A549 (cell line): Measurements from ENCODE around the gene TSHZ2. TPM values are rescaled to one million over a fixed set of nuclear protein-coding genes. Genes with fewer than 3 reads are reported as not detected.
A peak's percentile ranks its signal among the peaks of the same experiment; 100 is the strongest.

Source experiments
- ATAC-seq, 2 experiments: fragments of 200-7000 bp in 1 of 2; fragments of >200 bp in 1 of 2; cut with Nextera tagmentation in 1 of 2; cut with Tn5 transposase in 1 of 2; 3 replicates each; pipeline versions ENCODE4 v1.8.0 to v1.9.1; 2018 to 2020; ENCODE audit warnings: mild to moderate bottlenecking in 1 of 2, moderate library complexity in 1 of 2
- CTCF ChIA-PET: fragments of 300-600 bp; sonication (Branson Sonifier 250); formaldehyde crosslinking; extraction: SDS; loops from one replicate; lab custom pipeline; 2021; ENCODE audit warnings: antibody characterized with exemption, inconsistent platforms; lab: Yijun Ruan, JAX
- POLR2A ChIA-PET: fragments of 350-600 bp; formaldehyde crosslinking; extraction: SDS; loops from one replicate; lab custom pipeline; 2021; ENCODE audit warnings: antibody characterized with exemption, inconsistent platforms; lab: Yijun Ruan, JAX
- DNase-seq, 2 experiments: peaks; one replicate each; pipeline versions ENCODE4 v3.0.0 to v3.0.0-alpha.2; 2011 to 2016; ENCODE audit warnings: low read depth in 1 of 2, low spot score in 1 of 2
- FAIRE-seq: peaks from 2 replicates; lab custom pipeline; 2011; peaks lifted over from hg19 to GRCh38; lab: Jason Lieb, UNC
- H3K27ac ChIP-seq, 2 experiments: fragments of >200 bp; sonication (Bioruptor Twin); formaldehyde crosslinking; 3 replicates each; pipeline ENCODE4 v1.5.1; 2016 to 2017
- H3K4me1 ChIP-seq: fragments of >200 bp; sonication (Bioruptor Twin); formaldehyde crosslinking; 3 replicates; pipeline ENCODE4 v1.6.1; 2016
- H3K4me2 ChIP-seq: fragments of >200 bp; sonication (Bioruptor Twin); formaldehyde crosslinking; 3 replicates; pipeline ENCODE4 v1.6.1; 2016
- H3K4me3 ChIP-seq: fragments of >200 bp; sonication (Bioruptor Twin); formaldehyde crosslinking; 3 replicates; pipeline ENCODE4 v1.5.1; 2016
- H3K9me3 ChIP-seq: fragments of >200 bp; sonication (Bioruptor Twin); formaldehyde crosslinking; 3 replicates; pipeline ENCODE4 v1.6.1; 2016
- CEBPB ChIP-seq, 2 experiments: fragments of >200 bp in 1 of 2; sonication (Bioruptor Twin) in 1 of 2; formaldehyde crosslinking in 1 of 2; IDR thresholded peaks; 2 replicates each; pipeline ENCODE4 v1.6.1; 2012 to 2016
- FOSB ChIP-seq: fragments of 250-450 bp; sonication (Bioruptor Pico); IDR thresholded peaks from 2 replicates; pipeline ENCODE4 v1.5.0; 2020; ENCODE audit warnings: mild to moderate bottlenecking, moderate library complexity
- HDAC2 ChIP-seq: fragments of 200-600 bp; sonication (generic); IDR thresholded peaks from 2 replicates; pipeline ENCODE4 v1.6.1; 2016
- HOXB13 ChIP-seq: fragments of 250-450 bp; sonication (Bioruptor Pico); IDR thresholded peaks from 2 replicates; pipeline ENCODE4 v1.5.0; 2020; ENCODE audit warnings: low read depth, mild to moderate bottlenecking, moderate library complexity
- JUN ChIP-seq, 2 experiments: fragments of >200 bp; sonication (Bioruptor Twin); formaldehyde crosslinking; IDR thresholded peaks; 2 replicates in 1 of 2; 3 replicates in 1 of 2; pipeline ENCODE4 v1.6.1; 2016 to 2017
- MYC ChIP-seq: IDR thresholded peaks from 2 replicates; pipeline ENCODE4 v1.6.1; 2012; ENCODE audit warnings: mild to moderate bottlenecking, inconsistent platforms, low read length, improper control_type of control experiment, borderline replicate concordance
- POLR2A ChIP-seq: IDR thresholded peaks from 2 replicates; pipeline ENCODE4 v1.6.1; 2012; ENCODE audit warnings: mild to moderate bottlenecking, low read length
- POLR2AphosphoS2 ChIP-seq: conservative IDR thresholded peaks from 2 replicates; pipeline ENCODE4 v1.6.1; 2012; ENCODE audit warnings: low read length, improper control_type of control experiment, inconsistent platforms
- RAD21 ChIP-seq, 2 experiments: fragments of >200 bp in 1 of 2; sonication (Bioruptor Twin) in 1 of 2; formaldehyde crosslinking in 1 of 2; IDR thresholded peaks in 1 of 2; conservative IDR thresholded peaks in 1 of 2; 2 replicates in 1 of 2; 3 replicates in 1 of 2; pipeline ENCODE4 v1.6.1; 2012 to 2018; ENCODE audit warnings: inconsistent platforms in 1 of 2
- ZFP36 ChIP-seq: fragments of 450-650 bp; IDR thresholded peaks from 2 replicates; pipeline ENCODE4 v1.6.1; 2014; ENCODE audit warnings: borderline replicate concordance; ENCODE audit not compliant: partially characterized antibody
- ZSCAN20 ChIP-seq: fragments of 250-450 bp; sonication (Bioruptor Pico); IDR thresholded peaks from 2 replicates; pipeline ENCODE4 v1.8.0; 2022; ENCODE audit warnings: mild to moderate bottlenecking, moderate library complexity
- WGBS: methylation state at CpG from one replicate; pipeline ENCODE4 v1.1.6; 2017; ENCODE audit errors: missing lambda C conversion rate; 5-methylcytosine and 5-hydroxymethylcytosine counted together
- polyA minus RNA-seq: library from RNA; depleted of rRNA, polyadenylated mRNA; stranded (reverse); fragments of >200 nt; gene quantifications from 2 replicates; pipeline ENCODE4 v1.2.3, GENCODE V29; 2011; rRNA and poly(A)+ RNA removed
- polyA plus RNA-seq, 4 experiments: library from polyadenylated mRNA; depleted of rRNA in 3 of 4; stranded (reverse); fragments of >200 nt; fragmentation: RNase III in 1 of 4; extraction: RNeasy Plus Mini Kit Qiagen cat#74134 plus additional on column Dnase treatment in 1 of 4; gene quantifications; 2 replicates in 3 of 4; 3 replicates in 1 of 4; pipeline ENCODE4 v1.2.3, GENCODE V29; 2011 to 2017
- TF ChIP-seq, protein P1 (sequence below): fragments of >200 bp; sonication (Bioruptor Twin); formaldehyde crosslinking; IDR thresholded peaks from 3 replicates; pipeline ENCODE4 v1.5.1; 2016
- TF ChIP-seq, protein P2 (sequence below): fragments of 150-350 bp; IDR thresholded peaks from 2 replicates; pipeline ENCODE4 v1.6.1; 2014; ENCODE audit warnings: low read depth, mild to moderate bottlenecking, low read length
- TF ChIP-seq, protein P3 (sequence below): fragments of >200 bp; sonication (Bioruptor Twin); formaldehyde crosslinking; IDR thresholded peaks from 3 replicates; pipeline ENCODE4 v1.6.1; 2016
- TF ChIP-seq, protein P4 (sequence below): IDR thresholded peaks from 2 replicates; pipeline ENCODE4 v1.6.1; 2012; ENCODE audit warnings: low read depth, borderline replicate concordance
- TF ChIP-seq, protein P5 (sequence below): fragments of 200-600 bp; sonication (generic); IDR thresholded peaks from 2 replicates; pipeline ENCODE4 v1.6.1; 2016; ENCODE audit warnings: antibody characterized with exemption, mild to moderate bottlenecking, moderate library complexity
- TF ChIP-seq, protein P6 (sequence below): fragments of >200 bp; sonication (Bioruptor Twin); formaldehyde crosslinking; IDR thresholded peaks from 2 replicates; pipeline ENCODE4 v1.6.1; 2016

The TSHZ2 gene, protein sequence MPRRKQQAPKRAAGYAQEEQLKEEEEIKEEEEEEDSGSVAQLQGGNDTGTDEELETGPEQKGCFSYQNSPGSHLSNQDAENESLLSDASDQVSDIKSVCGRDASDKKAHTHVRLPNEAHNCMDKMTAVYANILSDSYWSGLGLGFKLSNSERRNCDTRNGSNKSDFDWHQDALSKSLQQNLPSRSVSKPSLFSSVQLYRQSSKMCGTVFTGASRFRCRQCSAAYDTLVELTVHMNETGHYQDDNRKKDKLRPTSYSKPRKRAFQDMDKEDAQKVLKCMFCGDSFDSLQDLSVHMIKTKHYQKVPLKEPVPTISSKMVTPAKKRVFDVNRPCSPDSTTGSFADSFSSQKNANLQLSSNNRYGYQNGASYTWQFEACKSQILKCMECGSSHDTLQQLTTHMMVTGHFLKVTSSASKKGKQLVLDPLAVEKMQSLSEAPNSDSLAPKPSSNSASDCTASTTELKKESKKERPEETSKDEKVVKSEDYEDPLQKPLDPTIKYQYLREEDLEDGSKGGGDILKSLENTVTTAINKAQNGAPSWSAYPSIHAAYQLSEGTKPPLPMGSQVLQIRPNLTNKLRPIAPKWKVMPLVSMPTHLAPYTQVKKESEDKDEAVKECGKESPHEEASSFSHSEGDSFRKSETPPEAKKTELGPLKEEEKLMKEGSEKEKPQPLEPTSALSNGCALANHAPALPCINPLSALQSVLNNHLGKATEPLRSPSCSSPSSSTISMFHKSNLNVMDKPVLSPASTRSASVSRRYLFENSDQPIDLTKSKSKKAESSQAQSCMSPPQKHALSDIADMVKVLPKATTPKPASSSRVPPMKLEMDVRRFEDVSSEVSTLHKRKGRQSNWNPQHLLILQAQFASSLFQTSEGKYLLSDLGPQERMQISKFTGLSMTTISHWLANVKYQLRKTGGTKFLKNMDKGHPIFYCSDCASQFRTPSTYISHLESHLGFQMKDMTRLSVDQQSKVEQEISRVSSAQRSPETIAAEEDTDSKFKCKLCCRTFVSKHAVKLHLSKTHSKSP (N-terminal part only)
- polyA plus RNA-seq (2011; rRNA removed) (not detected in 2 replicates), polyA plus RNA-seq (2017; fragmentation: RNase III; extraction: RNeasy Plus Mini Kit Qiagen cat#74134 plus additional on column Dnase treatment) (not detected in 3 replicates), polyA minus RNA-seq (not detected in 2 replicates)
- not detected in 2 replicates for polyA plus RNA-seq (2012; cell fraction: cytosol; rRNA removed)
- not detected in 2 replicates for polyA plus RNA-seq (2012; cell fraction: nucleus; rRNA removed)

DNA sequence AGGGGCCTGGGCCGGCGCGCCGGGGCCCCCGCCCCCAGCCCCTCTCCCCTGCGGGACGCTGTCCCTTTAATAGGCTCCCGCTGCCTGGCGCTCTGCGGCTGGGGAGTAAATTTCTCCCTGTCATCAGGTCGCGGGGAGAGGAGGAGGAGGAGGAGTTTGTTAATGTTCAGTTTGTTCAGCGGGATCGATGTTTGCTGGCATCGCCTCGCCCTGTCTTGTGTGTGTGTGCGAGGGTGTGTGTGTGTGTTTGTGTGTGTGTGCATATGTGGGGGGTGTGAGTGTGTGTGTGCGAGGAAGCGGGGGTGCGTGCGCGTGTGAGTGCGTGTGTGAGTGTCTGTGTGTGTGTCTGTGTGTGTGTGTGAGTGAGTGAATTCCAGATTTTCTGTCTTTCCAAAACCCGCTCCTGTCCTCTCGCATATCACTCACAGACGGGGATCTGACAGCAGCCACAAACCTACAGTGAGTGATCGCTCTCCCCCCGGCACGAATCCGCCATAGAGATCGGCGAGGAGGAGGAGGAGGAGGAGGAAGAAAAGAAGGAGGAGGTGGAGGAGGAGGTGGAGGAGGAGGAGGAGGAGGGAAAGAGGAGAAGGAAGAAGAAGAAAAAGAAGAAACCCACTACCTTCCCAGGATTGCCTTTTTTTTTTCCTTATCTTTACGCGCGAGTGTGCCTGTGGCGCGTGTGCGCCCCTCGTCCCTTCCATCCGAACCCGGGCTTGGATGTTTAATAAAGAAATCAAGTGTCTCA, at the start of gene TSHZ2:
TSHZ2 (plus strand) TSS at position 169 of the 748 bp plus-strand sequence. CDS start 936 bp downstream, outside the sequence.
- FAIRE-seq, result no peak

More for the DNA sequence above, at the start of gene TSHZ2:
- ChIA-PET POLR2A (no interaction called here), CTCF (no interaction called here)
- H3K27ac ChIP-seq, result no peak within 1 kb of the TSS
- H3K4me3 ChIP-seq, result peak within 1 kb of the TSS; percentile 44
- ATAC-seq (peak in 1 of 2 experiments; percentile 51; a peak in 2 of 6 replicates), DNase-seq (peak in 1 of 2 experiments; percentile 4)
- H3K9me3 ChIP-seq, result no peaks in the 10 kb centered on the region
- H3K4me2 ChIP-seq, result peak within 1 kb of the TSS; percentile 76
- WGBS, result 11% methylated on average over 24 of the region's 41 CpGs
- no peak for TF ChIP-seq ZFP36
- TF ChIP-seq POLR2AphosphoS2, result no peak
- TF ChIP-seq, protein P1, sequence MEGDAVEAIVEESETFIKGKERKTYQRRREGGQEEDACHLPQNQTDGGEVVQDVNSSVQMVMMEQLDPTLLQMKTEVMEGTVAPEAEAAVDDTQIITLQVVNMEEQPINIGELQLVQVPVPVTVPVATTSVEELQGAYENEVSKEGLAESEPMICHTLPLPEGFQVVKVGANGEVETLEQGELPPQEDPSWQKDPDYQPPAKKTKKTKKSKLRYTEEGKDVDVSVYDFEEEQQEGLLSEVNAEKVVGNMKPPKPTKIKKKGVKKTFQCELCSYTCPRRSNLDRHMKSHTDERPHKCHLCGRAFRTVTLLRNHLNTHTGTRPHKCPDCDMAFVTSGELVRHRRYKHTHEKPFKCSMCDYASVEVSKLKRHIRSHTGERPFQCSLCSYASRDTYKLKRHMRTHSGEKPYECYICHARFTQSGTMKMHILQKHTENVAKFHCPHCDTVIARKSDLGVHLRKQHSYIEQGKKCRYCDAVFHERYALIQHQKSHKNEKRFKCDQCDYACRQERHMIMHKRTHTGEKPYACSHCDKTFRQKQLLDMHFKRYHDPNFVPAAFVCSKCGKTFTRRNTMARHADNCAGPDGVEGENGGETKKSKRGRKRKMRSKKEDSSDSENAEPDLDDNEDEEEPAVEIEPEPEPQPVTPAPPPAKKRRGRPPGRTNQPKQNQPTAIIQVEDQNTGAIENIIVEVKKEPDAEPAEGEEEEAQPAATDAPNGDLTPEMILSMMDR, result no peak
- TF ChIP-seq, protein P2, sequence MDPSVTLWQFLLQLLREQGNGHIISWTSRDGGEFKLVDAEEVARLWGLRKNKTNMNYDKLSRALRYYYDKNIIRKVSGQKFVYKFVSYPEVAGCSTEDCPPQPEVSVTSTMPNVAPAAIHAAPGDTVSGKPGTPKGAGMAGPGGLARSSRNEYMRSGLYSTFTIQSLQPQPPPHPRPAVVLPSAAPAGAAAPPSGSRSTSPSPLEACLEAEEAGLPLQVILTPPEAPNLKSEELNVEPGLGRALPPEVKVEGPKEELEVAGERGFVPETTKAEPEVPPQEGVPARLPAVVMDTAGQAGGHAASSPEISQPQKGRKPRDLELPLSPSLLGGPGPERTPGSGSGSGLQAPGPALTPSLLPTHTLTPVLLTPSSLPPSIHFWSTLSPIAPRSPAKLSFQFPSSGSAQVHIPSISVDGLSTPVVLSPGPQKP, result no peak
- TF ChIP-seq, protein P3, sequence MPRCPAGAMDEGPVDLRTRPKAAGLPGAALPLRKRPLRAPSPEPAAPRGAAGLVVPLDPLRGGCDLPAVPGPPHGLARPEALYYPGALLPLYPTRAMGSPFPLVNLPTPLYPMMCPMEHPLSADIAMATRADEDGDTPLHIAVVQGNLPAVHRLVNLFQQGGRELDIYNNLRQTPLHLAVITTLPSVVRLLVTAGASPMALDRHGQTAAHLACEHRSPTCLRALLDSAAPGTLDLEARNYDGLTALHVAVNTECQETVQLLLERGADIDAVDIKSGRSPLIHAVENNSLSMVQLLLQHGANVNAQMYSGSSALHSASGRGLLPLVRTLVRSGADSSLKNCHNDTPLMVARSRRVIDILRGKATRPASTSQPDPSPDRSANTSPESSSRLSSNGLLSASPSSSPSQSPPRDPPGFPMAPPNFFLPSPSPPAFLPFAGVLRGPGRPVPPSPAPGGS, result no peak
- TF ChIP-seq ZSCAN20 (CRISPR knock-in tag), result no peak
- TF ChIP-seq, protein P4, sequence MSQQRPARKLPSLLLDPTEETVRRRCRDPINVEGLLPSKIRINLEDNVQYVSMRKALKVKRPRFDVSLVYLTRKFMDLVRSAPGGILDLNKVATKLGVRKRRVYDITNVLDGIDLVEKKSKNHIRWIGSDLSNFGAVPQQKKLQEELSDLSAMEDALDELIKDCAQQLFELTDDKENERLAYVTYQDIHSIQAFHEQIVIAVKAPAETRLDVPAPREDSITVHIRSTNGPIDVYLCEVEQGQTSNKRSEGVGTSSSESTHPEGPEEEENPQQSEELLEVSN, result no peak
- TF ChIP-seq CEBPB (IDR thresholded peaks at IDR 0.05), result no peak
- no peak for TF ChIP-seq POLR2A
- no peak for TF ChIP-seq HOXB13 (CRISPR knock-in tag)
- TF ChIP-seq HDAC2, result no peak
- no peak for TF ChIP-seq FOSB (CRISPR knock-in tag)
- no peak for TF ChIP-seq JUN (IDR thresholded peaks at IDR 0.05)
- TF ChIP-seq, protein P5, sequence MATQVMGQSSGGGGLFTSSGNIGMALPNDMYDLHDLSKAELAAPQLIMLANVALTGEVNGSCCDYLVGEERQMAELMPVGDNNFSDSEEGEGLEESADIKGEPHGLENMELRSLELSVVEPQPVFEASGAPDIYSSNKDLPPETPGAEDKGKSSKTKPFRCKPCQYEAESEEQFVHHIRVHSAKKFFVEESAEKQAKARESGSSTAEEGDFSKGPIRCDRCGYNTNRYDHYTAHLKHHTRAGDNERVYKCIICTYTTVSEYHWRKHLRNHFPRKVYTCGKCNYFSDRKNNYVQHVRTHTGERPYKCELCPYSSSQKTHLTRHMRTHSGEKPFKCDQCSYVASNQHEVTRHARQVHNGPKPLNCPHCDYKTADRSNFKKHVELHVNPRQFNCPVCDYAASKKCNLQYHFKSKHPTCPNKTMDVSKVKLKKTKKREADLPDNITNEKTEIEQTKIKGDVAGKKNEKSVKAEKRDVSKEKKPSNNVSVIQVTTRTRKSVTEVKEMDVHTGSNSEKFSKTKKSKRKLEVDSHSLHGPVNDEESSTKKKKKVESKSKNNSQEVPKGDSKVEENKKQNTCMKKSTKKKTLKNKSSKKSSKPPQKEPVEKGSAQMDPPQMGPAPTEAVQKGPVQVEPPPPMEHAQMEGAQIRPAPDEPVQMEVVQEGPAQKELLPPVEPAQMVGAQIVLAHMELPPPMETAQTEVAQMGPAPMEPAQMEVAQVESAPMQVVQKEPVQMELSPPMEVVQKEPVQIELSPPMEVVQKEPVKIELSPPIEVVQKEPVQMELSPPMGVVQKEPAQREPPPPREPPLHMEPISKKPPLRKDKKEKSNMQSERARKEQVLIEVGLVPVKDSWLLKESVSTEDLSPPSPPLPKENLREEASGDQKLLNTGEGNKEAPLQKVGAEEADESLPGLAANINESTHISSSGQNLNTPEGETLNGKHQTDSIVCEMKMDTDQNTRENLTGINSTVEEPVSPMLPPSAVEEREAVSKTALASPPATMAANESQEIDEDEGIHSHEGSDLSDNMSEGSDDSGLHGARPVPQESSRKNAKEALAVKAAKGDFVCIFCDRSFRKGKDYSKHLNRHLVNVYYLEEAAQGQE, result no peak
- TF ChIP-seq MYC, result no peak
- TF ChIP-seq RAD21 (conservative IDR thresholded peaks at IDR 0.05 in 1 of 2, IDR thresholded peaks at IDR 0.05 in 1 of 2), result no peak
- TF ChIP-seq, protein P6, sequence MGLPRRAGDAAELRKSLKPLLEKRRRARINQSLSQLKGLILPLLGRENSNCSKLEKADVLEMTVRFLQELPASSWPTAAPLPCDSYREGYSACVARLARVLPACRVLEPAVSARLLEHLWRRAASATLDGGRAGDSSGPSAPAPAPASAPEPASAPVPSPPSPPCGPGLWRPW, result no peak
- TF ChIP-seq, all 56 proteins: peak for 0
- peaks cover 7% of the 10 kb centered on the region; the same call in 1 of the 3 replicates for H3K4me1 ChIP-seq
